ENCODE data around the gene ETS1. TPM values are rescaled to one million over a fixed set of nuclear protein-coding genes. Genes with fewer than 3 reads are reported as not detected.

Gene ETS1
- total RNA-seq, 1 donor from 2014 or later = 62.7 TPM

DNA sequence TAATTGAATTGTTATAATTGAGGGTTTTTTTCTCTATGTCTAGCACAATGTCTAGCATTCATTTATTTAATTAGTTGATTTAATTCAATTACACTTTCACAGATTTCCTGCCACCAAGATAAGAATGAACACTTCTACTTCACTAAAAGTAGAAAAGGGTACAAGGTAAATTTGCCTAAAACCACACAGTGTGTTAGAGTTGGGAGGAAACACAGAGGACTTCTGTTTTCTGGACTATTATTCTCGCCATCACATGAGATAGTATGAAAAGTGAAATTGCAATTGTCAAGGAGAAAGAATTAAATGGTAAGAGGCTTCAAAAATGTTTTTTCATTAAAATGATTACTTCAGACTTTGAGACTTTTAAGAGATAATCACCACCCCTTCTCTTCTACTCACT is 109.5 kb downstream of the ETS1 start:
- peaks cover 14% of the 10 kb centered on the region for H3K36me3 ChIP-seq (ENCODE audit: control insufficient read depth, insufficient read depth, low read length)
- DNase-seq (ENCODE audit: low read depth) (no peak), FAIRE-seq (no peak)
- no peak overlapping the region for H3K4me3 ChIP-seq (ENCODE audit: low read depth, low read length)
- H3K27me3 ChIP-seq (ENCODE audit: control insufficient read depth, insufficient read depth, low read length) = no peaks in the 10 kb centered on the region
- TF ChIP-seq, protein P1, sequence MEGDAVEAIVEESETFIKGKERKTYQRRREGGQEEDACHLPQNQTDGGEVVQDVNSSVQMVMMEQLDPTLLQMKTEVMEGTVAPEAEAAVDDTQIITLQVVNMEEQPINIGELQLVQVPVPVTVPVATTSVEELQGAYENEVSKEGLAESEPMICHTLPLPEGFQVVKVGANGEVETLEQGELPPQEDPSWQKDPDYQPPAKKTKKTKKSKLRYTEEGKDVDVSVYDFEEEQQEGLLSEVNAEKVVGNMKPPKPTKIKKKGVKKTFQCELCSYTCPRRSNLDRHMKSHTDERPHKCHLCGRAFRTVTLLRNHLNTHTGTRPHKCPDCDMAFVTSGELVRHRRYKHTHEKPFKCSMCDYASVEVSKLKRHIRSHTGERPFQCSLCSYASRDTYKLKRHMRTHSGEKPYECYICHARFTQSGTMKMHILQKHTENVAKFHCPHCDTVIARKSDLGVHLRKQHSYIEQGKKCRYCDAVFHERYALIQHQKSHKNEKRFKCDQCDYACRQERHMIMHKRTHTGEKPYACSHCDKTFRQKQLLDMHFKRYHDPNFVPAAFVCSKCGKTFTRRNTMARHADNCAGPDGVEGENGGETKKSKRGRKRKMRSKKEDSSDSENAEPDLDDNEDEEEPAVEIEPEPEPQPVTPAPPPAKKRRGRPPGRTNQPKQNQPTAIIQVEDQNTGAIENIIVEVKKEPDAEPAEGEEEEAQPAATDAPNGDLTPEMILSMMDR (IDR thresholded peaks at IDR 0.05; ENCODE audit: insufficient read depth, low read length, severe bottlenecking) = no peak

DNA sequence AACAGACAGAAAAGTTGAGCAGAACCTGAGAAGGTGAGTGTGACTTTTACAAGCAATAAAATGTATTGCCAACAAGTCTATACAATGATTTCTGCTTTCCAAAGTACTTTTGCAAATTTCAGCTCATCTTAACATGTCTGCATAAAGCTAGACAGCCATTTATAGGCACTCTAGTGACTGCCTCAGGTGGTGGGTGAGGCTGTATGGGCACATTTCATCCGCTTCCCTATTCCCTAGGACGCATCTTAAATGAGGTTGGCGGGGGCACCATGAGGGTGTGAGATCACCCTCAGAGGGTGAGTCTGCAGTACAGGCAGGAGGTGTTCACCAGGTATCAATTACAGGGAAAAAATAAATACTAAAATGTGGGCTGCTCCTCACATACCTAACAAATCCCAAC is 110.1 kb downstream of the ETS1 start:
- Histone ChIP-seq H3K36me3 (ENCODE audit: control insufficient read depth, insufficient read depth, low read length) (peaks cover 16% of the 10 kb centered on the region), H3K4me3 (ENCODE audit: low read depth, low read length) (no peak overlapping the region), H3K27me3 (ENCODE audit: control insufficient read depth, insufficient read depth, low read length) (no peaks in the 10 kb centered on the region)
- TF ChIP-seq, protein P1 (IDR thresholded peaks at IDR 0.05; ENCODE audit: insufficient read depth, low read length, severe bottlenecking) = no peak
- no peak for DNase-seq (ENCODE audit: low read depth)
- no peak for FAIRE-seq

DNA sequence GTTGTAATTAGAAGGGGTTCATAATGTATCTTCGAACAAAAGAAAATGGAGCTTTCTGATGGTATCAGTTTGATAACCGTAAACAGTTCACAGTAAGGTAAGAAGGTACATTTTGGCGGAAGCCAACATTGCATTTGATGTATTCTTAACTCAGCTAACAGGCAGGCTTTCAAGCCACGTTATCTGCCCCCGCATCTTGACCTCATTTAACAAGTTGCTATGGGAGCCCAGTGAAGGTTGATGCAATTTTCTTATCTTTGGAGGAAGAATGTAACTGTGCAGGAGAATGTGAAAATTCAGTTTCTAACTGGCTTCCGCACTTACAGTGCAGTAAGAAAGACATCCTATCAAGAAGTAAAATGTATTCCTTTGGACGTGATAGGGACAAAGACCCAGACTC is 110.6 kb downstream of the ETS1 start:
- H3K36me3 ChIP-seq (ENCODE audit: control insufficient read depth, insufficient read depth, low read length) = peaks cover 16% of the 10 kb centered on the region
- FAIRE-seq (no peak), DNase-seq (ENCODE audit: low read depth) (peak; percentile 38)
- no peaks in the 10 kb centered on the region for H3K27me3 ChIP-seq (ENCODE audit: control insufficient read depth, insufficient read depth, low read length)
- TF ChIP-seq, protein P1 (IDR thresholded peaks at IDR 0.05; ENCODE audit: insufficient read depth, low read length, severe bottlenecking) = no peak
- H3K4me3 ChIP-seq (ENCODE audit: low read depth, low read length) = no peak overlapping the region

DNA sequence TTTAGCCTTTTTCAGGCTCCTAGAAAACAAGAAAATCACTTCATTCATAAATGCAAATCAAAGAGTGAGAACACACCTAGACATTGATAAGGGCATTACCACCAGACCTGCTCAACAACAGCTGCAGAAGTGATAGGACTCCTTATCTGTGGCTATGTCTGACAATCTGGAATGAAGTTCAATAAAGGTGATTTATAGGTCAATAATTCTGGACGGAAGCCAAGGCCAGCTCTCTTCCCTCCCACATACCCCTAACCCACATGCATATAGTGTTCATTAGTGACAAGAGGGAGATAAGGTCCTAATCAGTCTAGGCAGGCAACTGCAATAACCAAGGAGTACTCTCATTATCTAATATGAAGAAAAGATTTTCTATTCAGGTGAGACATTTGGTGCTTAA is 111.3 kb downstream of the ETS1 start:
- Histone ChIP-seq H3K27me3 (ENCODE audit: control insufficient read depth, insufficient read depth, low read length) (no peaks in the 10 kb centered on the region), H3K36me3 (ENCODE audit: control insufficient read depth, insufficient read depth, low read length) (peaks cover 17% of the 10 kb centered on the region), H3K4me3 (ENCODE audit: low read depth, low read length) (no peak overlapping the region)
- TF ChIP-seq, protein P1 (IDR thresholded peaks at IDR 0.05; ENCODE audit: insufficient read depth, low read length, severe bottlenecking) = no peak
- no peak for FAIRE-seq
- DNase-seq (ENCODE audit: low read depth) = no peak

DNA sequence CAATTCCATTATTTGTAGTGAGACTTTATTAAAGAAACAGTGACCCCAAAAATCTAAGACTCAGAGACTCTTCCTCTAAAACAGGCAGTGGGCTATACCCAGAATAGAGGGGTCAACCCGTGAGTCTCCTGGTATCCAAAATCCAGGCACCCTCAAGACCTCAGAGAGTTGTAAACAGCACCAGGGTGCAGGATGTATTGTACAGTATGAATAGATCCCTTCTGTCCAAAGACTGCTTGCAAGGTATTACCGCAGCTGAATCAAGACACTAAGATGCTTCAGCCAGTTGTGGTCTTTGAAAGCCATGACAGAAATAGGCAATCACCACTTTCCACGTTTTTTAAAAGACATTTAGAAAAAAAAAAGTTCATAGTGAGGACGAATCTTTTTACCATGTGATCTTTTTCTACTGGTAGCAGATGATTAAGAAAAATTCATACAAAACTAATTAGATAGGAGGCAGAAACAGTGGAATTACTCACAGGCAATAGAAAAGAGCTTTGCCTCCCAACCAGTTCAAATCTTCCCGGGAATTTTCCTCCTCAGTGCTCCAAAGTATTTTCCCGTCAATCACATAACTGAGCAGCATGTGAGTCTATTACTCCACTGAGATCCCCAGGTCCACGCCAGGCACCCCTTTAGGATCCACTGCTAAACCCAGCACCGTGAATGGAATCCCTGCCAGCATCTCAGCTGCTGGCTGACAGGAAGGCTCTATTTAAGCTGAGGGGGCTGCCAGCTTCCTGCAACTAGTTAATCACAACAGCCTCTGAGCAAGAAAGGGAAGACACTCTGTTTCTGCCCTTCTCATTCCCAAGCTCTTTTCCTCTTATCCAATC is 113.1 kb downstream of the ETS1 start:
- FAIRE-seq (peak; percentile 28), DNase-seq (ENCODE audit: low read depth) (no peak)
- H3K27me3 ChIP-seq (ENCODE audit: control insufficient read depth, insufficient read depth, low read length) = no peaks in the 10 kb centered on the region
- H3K4me3 ChIP-seq (ENCODE audit: low read depth, low read length) = no peak overlapping the region
- TF ChIP-seq, protein P1 (IDR thresholded peaks at IDR 0.05; ENCODE audit: insufficient read depth, low read length, severe bottlenecking) = no peak
- H3K36me3 ChIP-seq (ENCODE audit: control insufficient read depth, insufficient read depth, low read length) = peaks cover 8% of the 10 kb centered on the region

DNA sequence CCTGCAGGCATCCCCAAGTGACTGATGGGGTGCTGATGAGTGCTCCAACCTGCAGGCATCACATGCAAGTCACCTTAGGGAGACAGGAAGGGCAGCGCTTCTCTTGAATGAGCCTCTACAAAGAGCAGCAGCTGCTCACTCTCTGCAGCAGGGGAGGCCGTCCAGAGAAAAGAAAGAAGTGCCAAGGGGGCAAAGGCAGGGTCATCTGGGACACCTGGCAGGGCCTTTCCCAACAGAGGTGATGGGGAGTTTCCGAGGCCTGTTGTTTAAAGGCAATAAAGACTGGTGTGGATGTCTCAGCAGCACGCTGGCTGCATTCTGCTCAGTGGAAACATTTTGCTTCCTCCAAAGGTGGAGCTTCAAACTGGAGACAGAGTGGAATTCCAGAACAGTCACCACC is 113.7 kb downstream of the ETS1 start:
- Histone ChIP-seq H3K4me3 (ENCODE audit: low read depth, low read length) (no peak overlapping the region), H3K36me3 (ENCODE audit: control insufficient read depth, insufficient read depth, low read length) (peaks cover 8% of the 10 kb centered on the region), H3K27me3 (ENCODE audit: control insufficient read depth, insufficient read depth, low read length) (no peaks in the 10 kb centered on the region)
- FAIRE-seq (no peak), DNase-seq (ENCODE audit: low read depth) (no peak)
- TF ChIP-seq, protein P1 (IDR thresholded peaks at IDR 0.05; ENCODE audit: insufficient read depth, low read length, severe bottlenecking) = no peak

Measured in bronchial epithelial cell (primary cell).